Measurements from ENCODE around the gene FCGR1A. TPM values are rescaled to one million over a fixed set of nuclear protein-coding genes. Genes with fewer than 3 reads are reported as not detected.
"Not testable (repeated sequence)": the region's sequence is repeated elsewhere in the genome, so short reads cannot be mapped to it uniquely, and the experiment has no call there.

The FCGR1A gene
- total RNA-seq (2012; rRNA removed): not detected in 2 replicates

DNA sequence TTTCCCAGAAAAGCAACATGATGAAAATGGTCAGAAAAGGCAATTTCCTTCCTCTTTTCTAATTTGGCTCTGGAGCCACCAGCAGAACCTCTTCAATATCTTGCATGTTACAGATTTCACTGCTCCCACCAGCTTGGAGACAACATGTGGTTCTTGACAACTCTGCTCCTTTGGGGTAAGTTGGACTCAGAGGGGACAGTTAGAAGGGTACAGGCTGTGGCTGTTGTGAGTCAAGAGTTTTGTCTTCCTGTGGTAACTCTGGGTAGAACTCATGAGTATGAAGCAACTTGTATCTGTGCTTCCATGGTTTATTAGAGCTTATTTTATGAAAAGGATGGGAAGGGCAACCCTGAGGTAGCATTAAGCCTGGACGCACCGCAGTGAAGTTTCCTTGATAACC, at the start of gene FCGR1A:
TSS of gene FCGR1A (plus strand) at position 95 of the 400 bp plus-strand sequence. CDS start at position 145, 50 bp downstream.
- not testable (repeated sequence) for H3K4me3 ChIP-seq (ENCODE audit: low read length)

DNA sequence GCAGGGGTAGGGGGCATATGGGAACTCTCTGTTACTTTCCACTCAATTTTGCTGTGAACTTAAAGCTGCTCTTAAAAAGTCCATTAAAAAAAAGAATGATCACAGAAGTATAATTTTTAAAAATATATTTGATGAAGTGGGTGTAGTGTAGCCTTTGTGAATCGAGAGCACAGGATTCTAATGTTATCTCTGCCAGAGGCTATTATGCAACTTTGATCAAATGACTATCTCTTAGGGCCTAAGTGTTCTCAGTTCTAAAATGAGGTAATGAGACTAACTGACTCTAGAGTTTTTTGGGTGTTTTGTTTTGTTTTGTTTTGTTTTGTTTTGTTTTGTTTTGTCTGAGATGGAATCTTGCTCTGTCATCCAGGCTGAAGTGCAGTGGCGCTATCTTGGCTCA, 49.7 kb upstream of the FCGR1A start:
- not testable (repeated sequence) for H3K4me2 ChIP-seq (ENCODE audit: low read length); H3K9me3 ChIP-seq (replicated peaks; ENCODE audit: low read length); H3K9ac ChIP-seq (ENCODE audit: low read depth, low read length); H3K27me3 ChIP-seq (ENCODE audit: control insufficient read depth, insufficient read depth, low read length); H3K36me3 ChIP-seq (ENCODE audit: insufficient read depth, low read length); H3K4me1 ChIP-seq (ENCODE audit: control insufficient read depth, insufficient read depth, low read length); H3K4me3 ChIP-seq (ENCODE audit: low read length)

More for the DNA sequence above, at the start of gene FCGR1A:
- not testable (repeated sequence) for H3K36me3 ChIP-seq (ENCODE audit: insufficient read depth, low read length); H3K9ac ChIP-seq (ENCODE audit: low read depth, low read length); H3K27me3 ChIP-seq (ENCODE audit: control insufficient read depth, insufficient read depth, low read length); H3K4me1 ChIP-seq (ENCODE audit: control insufficient read depth, insufficient read depth, low read length); H3K4me2 ChIP-seq (ENCODE audit: low read length); H3K9me3 ChIP-seq (replicated peaks; ENCODE audit: low read length)

DNA sequence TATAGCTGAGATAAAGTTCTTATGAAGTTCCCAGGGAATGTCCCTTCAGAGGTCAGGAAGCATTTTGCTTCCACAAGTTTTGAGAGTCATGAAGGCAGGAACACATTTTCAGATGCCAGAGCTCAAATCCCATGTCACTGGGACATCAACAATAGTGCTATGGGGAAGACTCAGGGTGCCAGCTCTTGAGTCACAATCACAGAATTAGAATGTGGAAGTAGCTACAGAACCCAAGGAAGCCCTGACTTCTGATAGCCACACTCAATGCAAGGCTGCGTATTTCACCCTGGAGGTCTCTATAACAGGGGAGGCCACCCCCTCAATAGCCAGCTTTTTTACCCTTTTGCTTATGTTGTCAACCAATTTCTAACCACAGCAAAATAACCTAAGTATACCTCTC, 47.8 kb upstream of the FCGR1A start:
- H3K9me3 ChIP-seq (replicated peaks; ENCODE audit: low read length); H3K4me1 ChIP-seq (ENCODE audit: control insufficient read depth, insufficient read depth, low read length); H3K36me3 ChIP-seq (ENCODE audit: insufficient read depth, low read length); H3K4me2 ChIP-seq (ENCODE audit: low read length); H3K9ac ChIP-seq (ENCODE audit: low read depth, low read length); H3K4me3 ChIP-seq (ENCODE audit: low read length); H3K27me3 ChIP-seq (ENCODE audit: control insufficient read depth, insufficient read depth, low read length): not testable (repeated sequence)

DNA sequence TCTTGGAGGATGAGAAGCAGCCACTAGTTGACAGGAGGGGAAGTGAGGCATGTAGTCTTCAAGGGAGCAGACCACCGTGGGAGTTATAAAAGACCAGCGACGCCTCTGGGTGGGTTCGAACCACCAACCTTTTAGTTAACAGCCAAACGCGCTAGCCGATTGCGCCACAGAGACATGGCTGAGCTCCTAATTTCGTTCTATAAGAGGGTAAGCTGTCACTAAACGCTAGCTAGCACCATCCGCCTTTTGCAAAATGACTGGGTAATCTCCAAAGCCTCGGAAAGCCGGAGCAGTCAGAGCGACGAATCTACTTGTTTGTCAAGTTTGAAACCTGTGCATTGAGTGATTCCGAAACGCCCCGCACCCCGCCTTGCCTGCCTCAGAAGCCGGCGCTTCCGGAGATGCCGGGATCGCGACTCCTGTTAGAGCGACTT, 42.3 kb upstream of the FCGR1A start:
- not testable (repeated sequence) for H3K4me1 ChIP-seq (ENCODE audit: control insufficient read depth, insufficient read depth, low read length); H3K27me3 ChIP-seq (ENCODE audit: control insufficient read depth, insufficient read depth, low read length); H3K36me3 ChIP-seq (ENCODE audit: insufficient read depth, low read length); H3K9me3 ChIP-seq (replicated peaks; ENCODE audit: low read length); H3K9ac ChIP-seq (ENCODE audit: low read depth, low read length); H3K4me3 ChIP-seq (ENCODE audit: low read length); H3K4me2 ChIP-seq (ENCODE audit: low read length)

DNA sequence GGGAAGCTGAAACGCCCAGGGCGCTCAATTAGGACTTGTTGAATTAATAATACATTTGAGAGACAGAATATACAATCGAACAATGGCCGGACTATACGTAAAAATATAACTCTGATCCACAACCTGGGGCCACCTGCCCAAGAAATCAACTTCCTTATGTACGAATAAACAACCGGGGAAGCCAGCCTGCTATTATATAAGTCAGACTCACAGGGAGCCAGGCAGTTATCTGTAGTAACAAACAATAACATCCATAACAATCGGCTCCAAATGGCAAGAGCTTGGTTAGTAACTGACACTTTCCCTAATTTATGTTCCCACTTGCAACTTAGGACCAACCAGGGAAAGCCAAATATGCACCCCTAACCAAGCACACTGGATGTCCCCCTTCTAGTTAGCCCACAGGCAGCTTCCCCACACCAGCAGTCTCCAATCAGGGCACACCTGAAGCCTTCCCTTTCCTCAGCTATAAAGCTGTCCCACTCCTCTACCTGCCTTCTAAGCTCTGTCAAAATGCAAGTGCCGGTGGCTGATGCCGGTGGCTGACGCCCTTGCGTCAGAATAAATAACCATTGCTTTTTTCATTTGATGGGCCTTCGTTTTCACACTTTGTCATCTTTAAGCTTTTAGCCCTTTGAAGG, 41.8 kb upstream of the FCGR1A start:
- H3K36me3 ChIP-seq (ENCODE audit: insufficient read depth, low read length); H3K4me3 ChIP-seq (ENCODE audit: low read length); H3K27me3 ChIP-seq (ENCODE audit: control insufficient read depth, insufficient read depth, low read length); H3K9me3 ChIP-seq (replicated peaks; ENCODE audit: low read length); H3K4me1 ChIP-seq (ENCODE audit: control insufficient read depth, insufficient read depth, low read length); H3K9ac ChIP-seq (ENCODE audit: low read depth, low read length); H3K4me2 ChIP-seq (ENCODE audit: low read length): not testable (repeated sequence)

DNA sequence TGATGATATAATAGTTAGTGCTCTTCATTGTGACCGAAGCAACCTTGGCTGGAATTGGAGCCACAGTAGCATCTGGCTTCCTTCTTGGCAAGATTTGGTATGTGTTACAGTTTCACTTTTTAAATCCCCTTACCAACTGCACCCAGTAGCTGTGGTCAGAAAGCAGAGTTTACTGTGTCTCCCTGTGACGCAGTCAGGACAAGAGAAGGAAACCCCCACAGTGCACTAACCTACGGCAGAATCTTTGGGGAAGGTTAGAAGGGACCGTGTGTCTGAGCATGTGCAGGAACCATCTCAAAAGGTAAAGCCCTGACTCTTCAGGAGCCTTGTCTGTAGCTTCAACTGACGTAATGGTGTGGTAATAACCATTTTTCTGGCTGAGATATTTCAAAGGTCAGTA, 40.6 kb upstream of the FCGR1A start:
- not testable (repeated sequence) for H3K4me3 ChIP-seq (ENCODE audit: low read length); H3K4me2 ChIP-seq (ENCODE audit: low read length); H3K9me3 ChIP-seq (replicated peaks; ENCODE audit: low read length); H3K9ac ChIP-seq (ENCODE audit: low read depth, low read length); H3K27me3 ChIP-seq (ENCODE audit: control insufficient read depth, insufficient read depth, low read length); H3K36me3 ChIP-seq (ENCODE audit: insufficient read depth, low read length); H3K4me1 ChIP-seq (ENCODE audit: control insufficient read depth, insufficient read depth, low read length)

DNA sequence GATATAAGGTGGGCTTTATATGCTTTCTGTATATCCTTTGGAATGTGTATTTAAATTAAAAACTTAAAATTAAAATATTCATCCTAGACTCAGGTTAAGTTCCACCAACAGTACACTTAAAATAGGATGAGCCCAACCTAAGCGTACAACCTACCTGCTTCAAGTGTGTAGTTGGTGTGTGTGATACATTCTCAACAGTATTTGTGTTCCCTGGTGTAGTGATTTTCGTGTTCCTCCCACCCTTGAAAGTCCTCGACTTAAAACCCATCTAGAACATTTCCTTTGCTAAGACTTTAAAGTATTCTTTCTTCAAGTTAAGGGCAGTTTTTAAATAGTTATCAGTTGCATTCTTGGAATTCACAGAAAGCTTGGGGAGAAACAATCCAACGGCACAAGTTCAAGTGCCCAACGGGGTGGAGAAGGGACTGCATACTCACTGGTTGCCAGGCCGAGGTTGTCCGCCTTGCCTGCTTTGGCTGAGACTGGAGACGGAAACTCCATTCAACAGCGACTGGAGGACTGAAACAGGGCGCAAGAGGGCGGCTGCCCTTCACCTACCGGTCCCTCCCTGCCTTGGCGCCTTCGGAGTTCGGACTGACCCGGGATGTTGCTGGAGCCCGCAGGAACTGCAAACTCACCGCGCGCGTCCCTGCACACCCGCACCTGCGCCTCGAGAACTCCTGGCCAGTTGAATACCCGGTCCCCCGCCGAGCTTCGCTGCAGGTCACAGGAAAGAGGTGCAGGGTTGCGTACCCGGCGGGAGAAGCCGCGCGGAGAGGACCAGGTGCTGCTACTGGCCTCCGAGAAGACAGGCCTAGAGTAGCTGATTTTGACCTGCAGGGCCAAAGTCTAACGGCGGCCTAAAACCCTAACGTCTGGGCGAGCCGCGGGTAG, 35.8 kb upstream of the FCGR1A start:
- H3K9ac ChIP-seq (ENCODE audit: low read depth, low read length); H3K36me3 ChIP-seq (ENCODE audit: insufficient read depth, low read length); H3K27me3 ChIP-seq (ENCODE audit: control insufficient read depth, insufficient read depth, low read length); H3K4me2 ChIP-seq (ENCODE audit: low read length); H3K9me3 ChIP-seq (replicated peaks; ENCODE audit: low read length); H3K4me1 ChIP-seq (ENCODE audit: control insufficient read depth, insufficient read depth, low read length); H3K4me3 ChIP-seq (ENCODE audit: low read length): not testable (repeated sequence)

DNA sequence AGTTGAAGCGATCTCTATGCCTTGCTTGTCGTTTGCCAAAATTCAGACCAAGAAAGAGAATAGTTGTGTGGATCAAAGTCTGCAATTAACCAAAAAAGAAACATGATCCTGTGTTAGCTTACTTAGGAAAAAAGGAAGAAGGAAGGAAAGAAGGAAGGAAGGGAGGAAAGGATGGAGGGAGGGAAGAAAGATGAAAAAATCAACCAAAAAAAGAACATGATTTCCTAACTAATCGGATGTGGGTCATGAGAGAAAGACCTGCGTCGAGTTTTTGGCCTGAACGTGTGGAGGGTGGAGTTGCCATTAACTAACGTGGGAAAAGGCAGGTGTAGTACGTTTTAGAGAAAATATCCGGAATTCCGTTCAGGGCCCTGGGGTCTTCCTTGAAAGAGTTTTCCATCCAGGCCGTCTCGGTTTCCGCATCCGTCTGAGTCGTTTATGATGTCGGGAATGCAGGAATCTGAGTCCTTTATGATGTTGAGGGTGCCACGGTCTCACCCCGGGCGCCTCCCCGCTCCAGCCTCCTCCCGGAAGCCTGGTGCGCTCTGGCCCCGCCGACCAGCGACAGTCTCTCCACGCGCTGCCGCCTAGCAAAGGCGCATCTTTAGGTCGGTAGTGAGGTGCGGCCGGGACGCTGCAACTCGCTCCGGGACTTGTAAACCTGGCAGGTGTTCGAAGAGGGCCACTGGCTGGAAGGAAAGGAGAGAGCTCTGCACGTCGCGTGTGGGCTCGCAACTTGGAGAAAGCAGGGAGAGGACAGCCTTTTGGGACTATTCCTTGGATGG, 34.9 kb upstream of the FCGR1A start:
- H3K36me3 ChIP-seq (ENCODE audit: insufficient read depth, low read length); H3K9me3 ChIP-seq (replicated peaks; ENCODE audit: low read length); H3K9ac ChIP-seq (ENCODE audit: low read depth, low read length); H3K4me2 ChIP-seq (ENCODE audit: low read length); H3K4me1 ChIP-seq (ENCODE audit: control insufficient read depth, insufficient read depth, low read length); H3K4me3 ChIP-seq (ENCODE audit: low read length); H3K27me3 ChIP-seq (ENCODE audit: control insufficient read depth, insufficient read depth, low read length): not testable (repeated sequence)

DNA sequence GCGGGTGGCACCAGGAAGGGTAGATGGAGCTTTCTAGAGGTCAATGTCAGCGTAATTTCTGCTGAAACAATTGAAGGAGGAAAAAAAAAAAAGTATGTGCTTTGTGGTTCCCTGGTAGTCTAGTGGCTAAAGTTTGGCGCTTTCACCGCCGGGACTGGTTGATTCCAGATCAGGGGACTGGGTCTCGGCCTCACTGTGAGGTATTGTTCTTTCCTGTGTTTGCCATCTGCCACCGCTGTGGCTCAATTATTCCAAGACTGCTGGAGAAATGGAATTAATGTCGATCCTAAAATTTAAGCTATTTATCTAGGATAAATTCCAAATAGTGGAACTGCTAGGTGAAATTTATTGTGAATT, 34.4 kb upstream of the FCGR1A start:
- H3K4me3 ChIP-seq (ENCODE audit: low read length); H3K36me3 ChIP-seq (ENCODE audit: insufficient read depth, low read length): not testable (repeated sequence)

DNA sequence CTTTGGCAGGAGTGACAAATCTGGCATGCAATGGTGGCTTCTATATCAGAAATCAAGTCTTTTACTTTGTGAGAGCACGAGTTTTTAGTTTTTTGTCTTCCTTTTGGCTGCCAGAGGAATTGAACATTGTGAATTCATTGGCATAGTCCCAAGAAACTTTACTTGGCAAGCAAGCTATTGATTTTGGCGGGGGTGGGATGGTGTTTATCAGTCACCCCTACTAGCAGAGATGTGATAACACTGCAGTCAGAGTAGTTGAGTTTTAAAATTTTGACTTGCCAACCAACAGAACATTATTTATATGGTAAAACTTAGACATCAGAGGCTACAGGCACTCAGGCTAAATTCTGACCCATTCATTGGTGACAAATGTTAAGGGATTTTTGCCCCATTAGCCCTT, 31.9 kb upstream of the FCGR1A start:
- H3K9me3 ChIP-seq (replicated peaks; ENCODE audit: low read length); H3K4me3 ChIP-seq (ENCODE audit: low read length); H3K9ac ChIP-seq (ENCODE audit: low read depth, low read length); H3K36me3 ChIP-seq (ENCODE audit: insufficient read depth, low read length); H3K4me1 ChIP-seq (ENCODE audit: control insufficient read depth, insufficient read depth, low read length); H3K27me3 ChIP-seq (ENCODE audit: control insufficient read depth, insufficient read depth, low read length); H3K4me2 ChIP-seq (ENCODE audit: low read length): not testable (repeated sequence)

More for the DNA sequence above, 34.4 kb upstream of the FCGR1A start:
- not testable (repeated sequence) for H3K9me3 ChIP-seq (replicated peaks; ENCODE audit: low read length); H3K4me2 ChIP-seq (ENCODE audit: low read length); H3K27me3 ChIP-seq (ENCODE audit: control insufficient read depth, insufficient read depth, low read length); H3K9ac ChIP-seq (ENCODE audit: low read depth, low read length); H3K4me1 ChIP-seq (ENCODE audit: control insufficient read depth, insufficient read depth, low read length)

DNA sequence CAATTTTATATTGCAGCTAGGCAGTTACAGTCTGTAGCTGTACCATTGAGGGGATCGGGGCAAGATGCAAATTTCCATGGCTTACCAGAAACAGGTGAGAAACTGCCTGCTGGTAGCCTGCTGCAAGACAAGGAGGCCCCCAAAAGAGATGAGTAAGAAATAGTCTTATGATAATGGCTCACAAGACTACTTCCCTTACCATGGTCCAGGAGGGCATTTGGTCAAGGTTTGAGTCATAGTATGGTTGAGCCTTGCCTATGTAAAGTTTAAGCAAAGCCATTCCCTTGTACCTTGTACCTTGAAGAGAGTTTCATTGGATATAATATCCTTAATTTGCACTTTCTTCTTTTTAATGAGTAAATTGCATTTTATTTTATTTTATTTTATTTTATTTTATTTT, 30.3 kb upstream of the FCGR1A start:
- not testable (repeated sequence) for H3K4me3 ChIP-seq (ENCODE audit: low read length); H3K4me1 ChIP-seq (ENCODE audit: control insufficient read depth, insufficient read depth, low read length); H3K9ac ChIP-seq (ENCODE audit: low read depth, low read length); H3K36me3 ChIP-seq (ENCODE audit: insufficient read depth, low read length); H3K4me2 ChIP-seq (ENCODE audit: low read length); H3K27me3 ChIP-seq (ENCODE audit: control insufficient read depth, insufficient read depth, low read length); H3K9me3 ChIP-seq (replicated peaks; ENCODE audit: low read length)
